LNCaP clone FGC (cell line): ENCODE results near the gene MYL4.
"Not testable (repeated sequence)": the region's sequence is repeated elsewhere in the genome, so short reads cannot be mapped to it uniquely, and the experiment has no call there.

Experiments
- DNase-seq: peaks from one replicate; pipeline ENCODE4 v3.0.0-alpha.2; 2011; ENCODE audit warnings: low read depth
- H3K4me3 ChIP-seq: 2 replicates; pipeline ENCODE4 v1.5.1; 2011; ENCODE audit warnings: mild to moderate bottlenecking, low read depth, low read length, control low read depth
- CTCF ChIP-seq: IDR thresholded peaks from 2 replicates; pipeline ENCODE4 v1.5.1; 2012; ENCODE audit warnings: mild to moderate bottlenecking; ENCODE audit not compliant: control insufficient read depth, insufficient read depth; ENCODE audit errors: extremely low read depth

The MYL4 gene

DNA sequence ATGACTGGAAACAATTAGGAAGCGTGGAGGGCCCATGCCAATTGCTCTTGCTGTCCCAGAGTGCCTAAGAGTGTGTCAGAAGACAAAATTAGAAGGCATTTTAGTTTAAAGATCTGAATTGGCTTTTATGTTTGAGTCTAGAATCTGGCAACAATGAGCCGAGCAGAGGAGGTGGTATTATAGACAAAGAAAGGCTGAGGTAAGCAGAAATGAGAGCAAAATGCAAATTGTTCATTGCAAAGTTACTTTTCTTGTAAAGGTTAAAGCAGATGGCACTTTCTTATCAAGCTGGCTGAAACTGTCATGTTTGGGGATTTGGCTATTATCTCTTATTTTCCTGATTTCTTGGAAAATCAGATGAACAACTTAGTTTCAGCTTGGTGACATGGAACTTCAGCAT lies 3.3 kb downstream of the MYL4 start:
- TF ChIP-seq CTCF: no peak
- H3K4me3 ChIP-seq: no peak overlapping the region
- no peak for DNase-seq

- DNase-seq: no peak
- no peak overlapping the region for H3K4me3 ChIP-seq
- no peak for TF ChIP-seq CTCF
Measured at GRCh38 chr17:47213540-47213939, 4.4 kb downstream of the MYL4 start.

DNA sequence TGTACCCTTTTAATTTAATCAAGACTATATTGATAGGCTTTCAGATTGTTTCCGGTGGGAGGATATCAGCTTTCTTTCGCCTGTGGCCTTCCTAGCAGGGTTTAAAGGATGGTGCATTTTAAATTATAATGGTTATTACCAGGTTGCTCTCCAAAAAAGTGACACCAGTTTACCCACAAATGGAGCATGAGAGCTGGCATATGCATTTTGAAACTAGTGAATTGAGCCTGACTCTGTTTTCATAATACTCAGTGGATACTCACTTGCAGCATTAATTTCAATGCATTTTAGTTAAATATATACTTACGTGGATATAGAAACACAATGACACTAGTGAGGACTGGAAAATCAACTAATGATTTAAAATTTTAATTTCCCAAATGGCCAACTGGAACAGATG lies 5.8 kb downstream of the MYL4 start:
- no peak for TF ChIP-seq CTCF
- no peak for DNase-seq
- H3K4me3 ChIP-seq: no peak overlapping the region

DNA sequence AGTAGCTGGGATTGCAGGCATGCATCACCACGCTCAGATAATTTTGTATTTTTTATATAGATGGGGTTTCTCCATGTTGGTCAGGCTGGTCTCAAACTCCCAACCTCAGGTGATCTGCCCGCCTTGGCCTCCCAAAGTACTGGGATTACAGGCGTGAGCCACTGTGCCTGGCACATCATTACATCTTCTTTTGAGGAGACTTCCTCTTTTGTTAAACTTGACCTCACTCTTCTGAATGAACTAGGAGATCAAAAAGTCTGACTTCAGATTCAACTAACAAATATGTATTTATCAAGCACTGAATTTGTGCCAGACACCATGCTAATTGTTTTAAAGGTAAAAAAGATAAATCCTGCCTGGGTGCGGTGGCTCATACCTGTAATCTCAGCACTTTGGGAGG lies 7.7 kb downstream of the MYL4 start:
- not testable (repeated sequence) for H3K4me3 ChIP-seq, DNase-seq

- not testable (repeated sequence) for DNase-seq, H3K4me3 ChIP-seq
Measured at GRCh38 chr17:47217279-47217678, 8.1 kb downstream of the MYL4 start.

GRCh38 chr17:47218896-47219430 lies 9.8 kb downstream of the MYL4 start:
- no peak for DNase-seq
- no peak for TF ChIP-seq CTCF
- H3K4me3 ChIP-seq: no peak overlapping the region

- no peak overlapping the region for H3K4me3 ChIP-seq
- DNase-seq: no peak
- no peak for TF ChIP-seq CTCF
Measured at GRCh38 chr17:47219621-47220475, 10.7 kb downstream of the MYL4 start.

GRCh38 chr17:47220531-47220999 lies 11.4 kb downstream of the MYL4 start:
- H3K4me3 ChIP-seq: no peak overlapping the region
- no peak for DNase-seq
- TF ChIP-seq CTCF: no peak
